GM12865 (cell line): ENCODE measurements around the gene MTHFD1L.
"Not testable (repeated sequence)": the region's sequence is repeated elsewhere in the genome, so short reads cannot be mapped to it uniquely, and the experiment has no call there.

Experiments
- DNase-seq: peaks from one replicate; pipeline ENCODE4 v3.0.0; 2010; ENCODE audit warnings: low read depth
- H3K4me3 ChIP-seq: 2 replicates; pipeline ENCODE4 v1.5.1; 2011; ENCODE audit warnings: mild to moderate bottlenecking, low read depth, low read length, control low read depth
- CTCF ChIP-seq: IDR thresholded peaks from 2 replicates; pipeline ENCODE4 v1.5.1; 2011; ENCODE audit warnings: low read length, control low read depth, low read depth, inconsistent platforms; ENCODE audit not compliant: insufficient read depth; ENCODE audit errors: missing control alignments

MTHFD1L gene

GRCh38 chr6:150840185-150840584 lies 25.3 kb upstream of the MTHFD1L start:
- H3K4me3 ChIP-seq, result no peak overlapping the region
- DNase-seq, result no peak
- no peak for TF ChIP-seq CTCF

- DNase-seq, result no peak
- no peak for TF ChIP-seq CTCF
- H3K4me3 ChIP-seq, result no peak overlapping the region
Observed at GRCh38 chr6:150841189-150841588, 24.3 kb upstream of the MTHFD1L start.

- TF ChIP-seq CTCF, result no peak
- H3K4me3 ChIP-seq, result no peak overlapping the region
- DNase-seq, result no peak
Observed at GRCh38 chr6:150841697-150842096, 23.8 kb upstream of the MTHFD1L start.

GRCh38 chr6:150844371-150844770 lies 21.1 kb upstream of the MTHFD1L start:
- DNase-seq, result no peak
- H3K4me3 ChIP-seq, result no peak overlapping the region
- TF ChIP-seq CTCF, result no peak

GRCh38 chr6:150846641-150847040 lies 18.9 kb upstream of the MTHFD1L start:
- no peak for DNase-seq
- no peak for TF ChIP-seq CTCF
- H3K4me3 ChIP-seq, result no peak overlapping the region

GRCh38 chr6:150848400-150848799 lies 17.1 kb upstream of the MTHFD1L start:
- no peak overlapping the region for H3K4me3 ChIP-seq
- no peak for TF ChIP-seq CTCF
- no peak for DNase-seq

- H3K4me3 ChIP-seq, DNase-seq: not testable (repeated sequence)
Observed at GRCh38 chr6:150854392-150854791, 11.1 kb upstream of the MTHFD1L start.

- not testable (repeated sequence) for DNase-seq, H3K4me3 ChIP-seq
Observed at GRCh38 chr6:150855171-150855570, 10.3 kb upstream of the MTHFD1L start.
